Activated naive CD8-positive, alpha-beta T cell treated with anti-CD3 and anti-CD28 coated beads, Interleukin-2, amount 50 U/mL, for 24 hours (primary cell): ENCODE results near the gene TPPP2.

Experiments
- ATAC-seq: fragments of 150-1000 bp; cut with Tn5 transposase; one replicate; pipeline ENCODE4 v1.10.0; 2021
- DNase-seq: peaks from one replicate; pipeline ENCODE4 v3.0.0; 2021
- H3K27ac Mint-ChIP-seq: one replicate; pipeline ENCODE4 v1.8.0; 2021; ENCODE audit warnings: mild to moderate bottlenecking, mixed read lengths
- H3K27me3 Mint-ChIP-seq: one replicate; pipeline ENCODE4 v1.8.0; 2021; ENCODE audit warnings: mixed read lengths
- H3K36me3 Mint-ChIP-seq: one replicate; pipeline ENCODE4 v1.8.0; 2021; ENCODE audit warnings: low read depth, mixed read lengths
- H3K4me1 Mint-ChIP-seq: one replicate; pipeline ENCODE4 v1.8.0; 2021; ENCODE audit warnings: mixed read lengths
- H3K4me3 Mint-ChIP-seq: one replicate; pipeline ENCODE4 v1.8.0; 2021; ENCODE audit warnings: mild to moderate bottlenecking, moderate library complexity, mixed read lengths
- H3K9me3 Mint-ChIP-seq: one replicate; pipeline ENCODE4 v1.8.0; 2021; ENCODE audit warnings: mixed read lengths

The TPPP2 gene

GRCh38 chr14:21023817-21024584 is 6.0 kb upstream of the TPPP2 start:
- Mint-ChIP-seq H3K4me3 (peak overlapping the region; percentile 76), H3K36me3 (no peaks in the 10 kb centered on the region), H3K27me3 (peaks cover 8% of the 10 kb centered on the region), H3K27ac (peak overlapping the region; percentile 51), H3K4me1 (peaks cover 11% of the 10 kb centered on the region), H3K9me3 (no peaks in the 10 kb centered on the region)
- DNase-seq = peak; percentile 11
- no peak for ATAC-seq

GRCh38 chr14:21024585-21025370 is 5.2 kb upstream of the TPPP2 start, which contains the start of gene NDRG2:
Gene NDRG2 (minus strand): TSS chr14:21025061. CDS start chr14:21023315, 1,746 bp downstream.
- ATAC-seq = peak; percentile 47
- Mint-ChIP-seq H3K36me3 (no peaks in the 10 kb centered on the region), H3K4me3 (peak within 1 kb of the TSS; percentile 76), H3K27ac (peak within 1 kb of the TSS; percentile 51), H3K27me3 (peaks cover 8% of the 10 kb centered on the region), H3K9me3 (no peaks in the 10 kb centered on the region), H3K4me1 (peaks cover 11% of the 10 kb centered on the region)
- peak; percentile 66 for DNase-seq

GRCh38 chr14:21025371-21026273 is 4.4 kb upstream of the TPPP2 start:
- no peak for ATAC-seq
- Mint-ChIP-seq H3K4me3 (peak overlapping the region; percentile 66), H3K36me3 (no peaks in the 10 kb centered on the region), H3K27me3 (peaks cover 8% of the 10 kb centered on the region), H3K27ac (no peak overlapping the region), H3K4me1 (peaks cover 11% of the 10 kb centered on the region), H3K9me3 (no peaks in the 10 kb centered on the region)
- DNase-seq = no peak

- no peak overlapping the region for H3K4me3 Mint-ChIP-seq
- H3K36me3 Mint-ChIP-seq = no peaks in the 10 kb centered on the region
- no peak for ATAC-seq
- H3K27me3 Mint-ChIP-seq = peaks cover 8% of the 10 kb centered on the region
- H3K4me1 Mint-ChIP-seq = peaks cover 11% of the 10 kb centered on the region
- DNase-seq = no peak
- H3K27ac Mint-ChIP-seq = no peak overlapping the region
- H3K9me3 Mint-ChIP-seq = no peaks in the 10 kb centered on the region
Measured at GRCh38 chr14:21026274-21026987, 3.6 kb upstream of the TPPP2 start.

GRCh38 chr14:21026988-21027315 is 3.1 kb upstream of the TPPP2 start:
- Mint-ChIP-seq H3K27me3 (peaks cover 8% of the 10 kb centered on the region), H3K4me3 (no peak overlapping the region), H3K36me3 (no peaks in the 10 kb centered on the region), H3K4me1 (peaks cover 11% of the 10 kb centered on the region), H3K27ac (no peak overlapping the region), H3K9me3 (no peaks in the 10 kb centered on the region)
- ATAC-seq = no peak
- DNase-seq = no peak

GRCh38 chr14:21030531-21030930 is 514 bp downstream of the TPPP2 start:
- H3K9me3 Mint-ChIP-seq = no peaks in the 10 kb centered on the region
- no peak for ATAC-seq
- no peaks in the 10 kb centered on the region for H3K27me3 Mint-ChIP-seq

GRCh38 chr14:21032326-21033132 is 2.5 kb downstream of the TPPP2 start:
- DNase-seq = no peak
- Mint-ChIP-seq H3K27ac (no peak overlapping the region), H3K36me3 (no peaks in the 10 kb centered on the region), H3K4me3 (no peak overlapping the region), H3K4me1 (no peaks in the 10 kb centered on the region), H3K9me3 (no peaks in the 10 kb centered on the region), H3K27me3 (no peaks in the 10 kb centered on the region)
- no peak for ATAC-seq

More at GRCh38 chr14:21030531-21030930, 514 bp downstream of the TPPP2 start:
- Mint-ChIP-seq H3K36me3 (no peaks in the 10 kb centered on the region), H3K4me1 (no peaks in the 10 kb centered on the region), H3K27ac (no peak overlapping the region), H3K4me3 (no peak overlapping the region)
- no peak for DNase-seq

- Mint-ChIP-seq H3K4me1 (no peaks in the 10 kb centered on the region), H3K27ac (no peak overlapping the region)
Measured at GRCh38 chr14:21033133-21033698, 3.2 kb downstream of the TPPP2 start.

GRCh38 chr14:21034707-21035106 is 4.7 kb downstream of the TPPP2 start, which contains the start of gene RNASE13:
Gene RNASE13 (minus strand): TSS chr14:21034807. CDS start chr14:21034288, 519 bp downstream.
- Mint-ChIP-seq H3K4me1 (no peaks in the 10 kb centered on the region), H3K27me3 (no peaks in the 10 kb centered on the region), H3K4me3 (no peak within 1 kb of the TSS), H3K27ac (no peak within 1 kb of the TSS), H3K9me3 (no peaks in the 10 kb centered on the region), H3K36me3 (no peaks in the 10 kb centered on the region)
- DNase-seq = no peak
- ATAC-seq = no peak

More at GRCh38 chr14:21033133-21033698, 3.2 kb downstream of the TPPP2 start:
- DNase-seq = no peak
- no peak overlapping the region for H3K4me3 Mint-ChIP-seq
- ATAC-seq = no peak
- H3K27me3 Mint-ChIP-seq = no peaks in the 10 kb centered on the region
- no peaks in the 10 kb centered on the region for H3K36me3 Mint-ChIP-seq
- H3K9me3 Mint-ChIP-seq = no peaks in the 10 kb centered on the region

- Mint-ChIP-seq H3K36me3 (no peaks in the 10 kb centered on the region), H3K27me3 (peaks cover under 1% of the 10 kb centered on the region), H3K9me3 (no peaks in the 10 kb centered on the region), H3K4me1 (no peaks in the 10 kb centered on the region), H3K27ac (no peak overlapping the region), H3K4me3 (no peak overlapping the region)
- DNase-seq (no peak), ATAC-seq (no peak)
Measured at GRCh38 chr14:21036751-21037150, 6.7 kb downstream of the TPPP2 start.

GRCh38 chr14:21037156-21037555 is 7.1 kb downstream of the TPPP2 start:
- H3K27me3 Mint-ChIP-seq = peaks cover 4% of the 10 kb centered on the region
- H3K36me3 Mint-ChIP-seq = no peaks in the 10 kb centered on the region
- no peak overlapping the region for H3K27ac Mint-ChIP-seq
- DNase-seq (no peak), ATAC-seq (no peak)
- H3K4me1 Mint-ChIP-seq = no peaks in the 10 kb centered on the region
- H3K9me3 Mint-ChIP-seq = no peaks in the 10 kb centered on the region
- H3K4me3 Mint-ChIP-seq = no peak overlapping the region

GRCh38 chr14:21038441-21039422 is 8.7 kb downstream of the TPPP2 start:
- Mint-ChIP-seq H3K27ac (no peak overlapping the region), H3K36me3 (no peaks in the 10 kb centered on the region), H3K4me1 (peaks cover 2% of the 10 kb centered on the region), H3K4me3 (no peak overlapping the region), H3K27me3 (peaks cover 10% of the 10 kb centered on the region), H3K9me3 (no peaks in the 10 kb centered on the region)
- DNase-seq (no peak), ATAC-seq (no peak)
